Bronchial epithelial cell (primary cell): ENCODE measurements around the gene SOHLH1. TPM values are rescaled to one million over a fixed set of nuclear protein-coding genes. Genes with fewer than 3 reads are reported as not detected.

Source experiments
- DNase-seq: peaks from one replicate; pipeline ENCODE4 v3.0.0-alpha.2; 2010; ENCODE audit warnings: low read depth
- FAIRE-seq: peaks from 2 replicates; lab custom pipeline; 2011; peaks lifted over from hg19 to GRCh38; lab: Jason Lieb, UNC
- H3K27me3 ChIP-seq: 2 replicates; pipeline ENCODE4 v1.5.1; 2011; ENCODE audit warnings: low read length; ENCODE audit not compliant: control insufficient read depth, insufficient read depth
- H3K36me3 ChIP-seq: 2 replicates; pipeline ENCODE4 v1.5.1; 2011; ENCODE audit warnings: low read length; ENCODE audit not compliant: control insufficient read depth, insufficient read depth
- H3K4me3 ChIP-seq: 2 replicates; pipeline ENCODE4 v1.5.1; 2011; ENCODE audit warnings: mild to moderate bottlenecking, low read depth, low read length, control low read depth
- total RNA-seq: library from RNA; depleted of rRNA; stranded (reverse); fragments of >200 nt; gene quantifications from 2 replicates; pipeline ENCODE4 v1.2.1, GENCODE V29; 2014
- TF ChIP-seq, protein P1 (sequence below): IDR thresholded peaks from 2 replicates; pipeline ENCODE4 v1.5.1; 2011; ENCODE audit warnings: mild to moderate bottlenecking, moderate library complexity, low read length, control low read depth, inconsistent platforms; ENCODE audit not compliant: insufficient read depth, severe bottlenecking

The SOHLH1 gene
- total RNA-seq, 1 donor from 2014 or later = not detected

DNA sequence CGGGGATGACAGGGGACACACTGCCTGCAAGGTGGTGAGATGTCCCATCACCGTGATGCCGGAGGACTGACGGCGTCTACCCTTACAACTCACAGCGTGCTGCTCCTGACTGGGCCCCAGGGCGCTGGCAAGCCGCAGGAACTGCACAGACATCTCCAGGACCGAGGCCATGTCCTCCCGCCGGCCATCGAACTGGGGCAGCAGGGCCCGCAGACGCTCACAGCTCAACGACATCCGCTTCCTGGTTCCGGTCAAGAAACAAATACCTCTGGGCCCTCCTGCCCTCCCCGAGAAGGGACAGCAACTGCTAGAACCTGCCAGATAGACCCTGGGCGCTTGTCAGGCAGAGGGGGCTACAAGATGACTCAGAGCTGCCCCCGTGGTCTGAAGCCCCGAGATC is 1.0 kb downstream of the SOHLH1 start:
- Histone ChIP-seq H3K4me3 (no peak overlapping the region), H3K36me3 (no peaks in the 10 kb centered on the region), H3K27me3 (peaks cover 1% of the 10 kb centered on the region)
- DNase-seq (no peak), FAIRE-seq (no peak)
- TF ChIP-seq, protein P1, sequence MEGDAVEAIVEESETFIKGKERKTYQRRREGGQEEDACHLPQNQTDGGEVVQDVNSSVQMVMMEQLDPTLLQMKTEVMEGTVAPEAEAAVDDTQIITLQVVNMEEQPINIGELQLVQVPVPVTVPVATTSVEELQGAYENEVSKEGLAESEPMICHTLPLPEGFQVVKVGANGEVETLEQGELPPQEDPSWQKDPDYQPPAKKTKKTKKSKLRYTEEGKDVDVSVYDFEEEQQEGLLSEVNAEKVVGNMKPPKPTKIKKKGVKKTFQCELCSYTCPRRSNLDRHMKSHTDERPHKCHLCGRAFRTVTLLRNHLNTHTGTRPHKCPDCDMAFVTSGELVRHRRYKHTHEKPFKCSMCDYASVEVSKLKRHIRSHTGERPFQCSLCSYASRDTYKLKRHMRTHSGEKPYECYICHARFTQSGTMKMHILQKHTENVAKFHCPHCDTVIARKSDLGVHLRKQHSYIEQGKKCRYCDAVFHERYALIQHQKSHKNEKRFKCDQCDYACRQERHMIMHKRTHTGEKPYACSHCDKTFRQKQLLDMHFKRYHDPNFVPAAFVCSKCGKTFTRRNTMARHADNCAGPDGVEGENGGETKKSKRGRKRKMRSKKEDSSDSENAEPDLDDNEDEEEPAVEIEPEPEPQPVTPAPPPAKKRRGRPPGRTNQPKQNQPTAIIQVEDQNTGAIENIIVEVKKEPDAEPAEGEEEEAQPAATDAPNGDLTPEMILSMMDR = no peak

GRCh38 chr9:135697226-135697625 is 2.1 kb downstream of the SOHLH1 start:
- DNase-seq (no peak), FAIRE-seq (no peak)
- Histone ChIP-seq H3K27me3 (no peaks in the 10 kb centered on the region), H3K36me3 (no peaks in the 10 kb centered on the region), H3K4me3 (no peak overlapping the region)
- TF ChIP-seq, protein P1 = no peak

- H3K27me3 ChIP-seq = no peaks in the 10 kb centered on the region
Observed at GRCh38 chr9:135696446-135696845, 2.8 kb downstream of the SOHLH1 start.

DNA sequence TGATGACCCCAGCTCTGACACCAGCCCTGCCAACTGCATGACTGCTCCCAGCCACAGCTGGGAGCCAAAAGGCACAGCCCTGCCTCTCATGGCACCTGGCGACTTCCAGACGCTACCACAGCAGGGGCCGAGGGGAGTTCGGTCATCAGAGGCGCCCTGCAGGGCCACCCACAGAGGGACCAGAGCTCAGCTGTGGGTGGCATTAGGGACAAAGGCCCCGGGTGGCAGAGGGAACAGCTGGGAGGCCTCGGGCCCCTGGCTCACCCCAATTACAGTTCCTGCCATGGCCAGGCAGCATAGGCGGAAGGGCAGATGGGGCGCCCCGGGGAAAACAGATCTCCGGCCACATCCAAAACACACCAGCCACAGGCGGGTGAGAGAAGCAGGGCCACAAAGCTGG is 3.6 kb downstream of the SOHLH1 start:
- TF ChIP-seq, protein P1 = no peak
- FAIRE-seq (no peak), DNase-seq (no peak)
- H3K27me3 ChIP-seq = no peaks in the 10 kb centered on the region
- H3K36me3 ChIP-seq = no peaks in the 10 kb centered on the region
- no peak overlapping the region for H3K4me3 ChIP-seq

More at GRCh38 chr9:135696446-135696845, 2.8 kb downstream of the SOHLH1 start:
- DNase-seq (no peak), FAIRE-seq (no peak)
- no peak overlapping the region for H3K4me3 ChIP-seq
- TF ChIP-seq, protein P1 = no peak
- no peaks in the 10 kb centered on the region for H3K36me3 ChIP-seq

DNA sequence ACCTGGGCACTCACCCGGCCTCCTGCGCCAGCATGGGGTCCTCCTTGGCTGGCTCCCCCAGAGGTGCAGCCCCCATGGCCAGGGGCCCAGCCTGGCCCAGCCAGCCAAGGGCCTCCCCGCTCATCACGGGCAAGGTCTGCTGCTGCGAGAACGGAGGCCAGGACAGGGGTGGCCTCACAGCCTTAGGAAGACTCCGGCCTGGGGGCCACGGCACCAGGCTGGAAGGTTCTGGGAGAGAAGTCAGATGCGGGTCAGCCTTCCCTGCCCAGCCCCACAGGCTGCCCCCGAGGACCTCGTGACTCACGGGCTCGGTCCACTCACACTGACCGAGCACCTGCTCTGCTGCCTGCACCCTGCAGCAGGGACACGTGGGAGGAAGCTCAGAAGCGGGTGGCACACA is 4.2 kb downstream of the SOHLH1 start:
- no peaks in the 10 kb centered on the region for H3K27me3 ChIP-seq

More for the DNA sequence above, 4.2 kb downstream of the SOHLH1 start:
- TF ChIP-seq, protein P1 = no peak
- DNase-seq (no peak), FAIRE-seq (no peak)
- Histone ChIP-seq H3K36me3 (no peaks in the 10 kb centered on the region), H3K4me3 (no peak overlapping the region)
